GM19099 (cell line): Measurements from ENCODE around the gene SYT10.

ENCODE experiments used
- POLR2A ChIP-seq: IDR thresholded peaks from 3 replicates; pipeline ENCODE4 v1.6.1; 2011; ENCODE audit warnings: low read depth; ENCODE audit not compliant: insufficient read length; ENCODE audit errors: extremely low read depth

Gene SYT10

DNA sequence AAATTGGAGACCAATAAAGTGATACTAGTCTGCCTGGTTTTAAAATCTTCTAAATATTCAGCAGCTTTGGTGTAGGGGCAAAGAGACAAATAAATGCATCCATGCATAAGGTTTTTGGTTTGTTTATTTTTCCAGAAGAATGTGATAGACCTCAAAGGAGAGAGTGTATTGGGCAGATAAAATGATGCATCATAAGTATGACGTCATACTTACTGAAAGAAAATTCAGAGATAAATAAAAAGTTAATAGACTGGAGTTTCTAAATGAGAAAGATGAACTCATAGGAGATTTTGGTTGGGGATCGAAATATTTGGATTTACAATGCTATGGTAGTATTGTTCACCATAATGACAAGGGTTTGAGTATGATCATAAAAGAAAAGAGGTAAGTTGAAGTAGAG, 10.2 kb downstream of the SYT10 start:
- no peak for TF ChIP-seq POLR2A

DNA sequence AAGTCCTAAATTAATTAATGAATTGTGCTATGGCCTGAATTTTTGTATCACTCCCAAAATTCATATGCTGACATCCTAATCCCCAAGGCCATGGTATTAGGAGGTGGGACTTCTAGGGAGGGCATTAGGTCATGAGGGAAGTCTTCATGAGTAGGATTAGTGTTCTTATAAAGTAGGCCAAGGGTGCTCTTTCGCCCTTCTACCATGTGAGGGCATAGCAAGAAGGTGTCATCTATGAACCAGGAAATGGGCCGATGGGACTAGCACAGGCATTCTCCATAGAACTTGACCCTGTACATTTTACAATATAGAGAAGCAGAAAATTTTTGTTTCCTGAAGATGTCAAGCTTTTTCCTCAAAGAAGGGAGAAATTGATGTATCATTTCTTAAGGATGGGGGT, 12.5 kb downstream of the SYT10 start:
- TF ChIP-seq POLR2A: no peak

DNA sequence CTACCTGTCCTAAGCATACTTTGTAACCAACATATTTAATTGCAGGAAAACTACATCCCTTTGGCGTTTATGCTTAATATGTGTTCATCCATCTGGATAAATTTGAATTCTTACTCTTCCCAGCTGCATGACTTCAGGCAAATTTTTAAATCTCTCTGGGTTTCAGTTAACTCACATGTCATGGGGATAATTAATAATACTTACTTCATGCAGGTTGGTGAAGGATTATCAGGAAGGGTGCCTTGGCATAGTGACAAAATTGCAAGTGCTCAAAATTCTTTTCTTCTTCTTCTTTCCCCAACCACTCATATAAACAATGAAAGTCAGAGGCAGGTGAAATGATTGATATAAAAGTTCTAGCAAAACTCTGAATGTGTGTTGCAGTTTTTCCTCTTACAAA, 15.9 kb downstream of the SYT10 start:
- TF ChIP-seq POLR2A: no peak

DNA sequence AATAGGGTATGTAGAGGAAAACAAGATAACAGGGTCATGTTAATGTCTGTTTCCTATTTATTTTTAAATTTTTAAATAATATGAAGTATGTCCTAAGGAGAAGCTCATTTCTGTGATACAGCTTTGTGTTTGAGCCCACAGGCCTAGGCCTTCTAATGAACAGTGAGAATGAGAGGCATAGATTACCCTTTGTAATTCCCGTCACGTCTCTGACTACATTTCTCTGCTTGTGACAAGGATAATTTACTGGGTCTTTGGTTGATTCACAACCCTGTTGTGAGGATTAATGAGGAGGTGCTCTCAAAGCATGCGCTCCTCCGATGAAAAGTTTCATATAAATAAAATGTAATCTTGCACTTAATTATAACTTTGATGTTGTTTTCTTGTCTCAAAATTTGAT, 56.1 kb downstream of the SYT10 start:
- TF ChIP-seq POLR2A: no peak

DNA sequence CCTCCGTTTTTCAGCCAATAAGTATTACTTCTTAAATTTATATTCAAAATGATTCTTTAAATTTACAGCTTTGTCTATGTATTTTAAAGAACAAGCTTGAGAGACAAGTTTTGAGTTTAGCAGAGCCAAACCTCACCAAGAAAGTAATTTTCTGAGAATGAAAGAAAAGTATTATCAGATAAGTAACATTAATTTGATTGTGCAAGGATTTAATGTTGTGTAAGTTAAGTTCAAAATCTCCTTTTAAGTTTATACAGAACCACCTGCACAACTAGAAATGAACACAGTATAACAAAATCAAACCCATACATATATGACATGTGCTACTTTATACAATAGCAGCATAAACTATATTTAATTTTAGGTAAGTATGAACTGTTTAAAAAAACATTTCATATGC, 63.5 kb downstream of the SYT10 start:
- TF ChIP-seq POLR2A: no peak

DNA sequence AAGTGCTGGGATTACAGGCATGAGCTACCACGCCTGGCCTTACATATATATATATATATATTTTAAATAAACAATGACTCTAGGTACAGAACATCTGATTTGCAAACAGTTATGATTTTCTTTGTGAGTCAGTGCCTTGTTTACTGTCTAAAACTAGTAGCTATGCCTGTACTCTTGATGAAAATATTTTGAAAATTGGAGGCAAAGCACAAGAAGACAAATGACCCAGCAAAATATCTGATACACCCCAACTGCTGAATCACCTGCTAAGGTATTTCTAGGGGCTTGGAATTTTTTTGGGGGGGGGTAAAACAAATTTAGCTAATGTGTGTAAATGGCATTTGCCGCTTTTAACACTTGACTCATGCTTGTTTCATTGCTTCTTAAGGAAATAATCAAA, 69.3 kb downstream of the SYT10 start:
- no peak for TF ChIP-seq POLR2A

DNA sequence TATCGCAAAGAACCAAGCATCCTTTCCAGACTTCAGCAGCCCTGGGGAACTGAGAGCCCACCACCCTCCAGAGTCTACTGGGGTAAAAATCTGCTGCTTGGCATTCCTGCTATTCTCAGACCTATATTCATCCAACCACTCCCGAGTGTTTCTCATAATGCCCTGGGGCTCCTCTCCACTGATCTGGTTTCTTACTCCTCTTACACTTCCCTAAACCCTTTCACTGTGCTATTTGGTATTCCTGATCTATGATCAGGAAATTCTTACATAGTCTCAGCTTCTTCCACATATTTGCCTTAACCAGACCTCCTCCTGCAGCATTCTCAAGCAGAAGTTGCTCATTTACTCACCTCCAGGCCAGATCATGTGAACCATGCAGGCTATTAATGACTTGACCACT, 82.4 kb downstream of the SYT10 start:
- no peak for TF ChIP-seq POLR2A

DNA sequence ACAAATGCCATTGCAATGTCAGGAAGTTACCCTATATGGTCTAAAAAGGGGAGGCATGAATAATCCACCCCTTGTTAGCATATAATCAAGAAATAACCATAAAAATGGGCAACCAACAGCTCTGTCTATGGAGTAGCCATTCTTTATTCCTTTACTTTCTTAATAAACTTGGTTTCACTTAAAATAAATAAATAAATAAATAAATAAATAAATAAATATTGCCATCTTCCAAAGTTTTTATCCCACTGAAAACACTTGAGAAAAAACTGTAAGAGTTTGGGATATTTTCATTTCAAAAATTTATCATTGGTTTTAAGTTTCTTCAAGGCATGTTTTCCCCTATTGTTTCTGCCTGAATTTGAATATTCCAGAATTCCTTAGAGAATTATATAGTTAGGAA, 89.8 kb downstream of the SYT10 start:
- no peak for TF ChIP-seq POLR2A

DNA sequence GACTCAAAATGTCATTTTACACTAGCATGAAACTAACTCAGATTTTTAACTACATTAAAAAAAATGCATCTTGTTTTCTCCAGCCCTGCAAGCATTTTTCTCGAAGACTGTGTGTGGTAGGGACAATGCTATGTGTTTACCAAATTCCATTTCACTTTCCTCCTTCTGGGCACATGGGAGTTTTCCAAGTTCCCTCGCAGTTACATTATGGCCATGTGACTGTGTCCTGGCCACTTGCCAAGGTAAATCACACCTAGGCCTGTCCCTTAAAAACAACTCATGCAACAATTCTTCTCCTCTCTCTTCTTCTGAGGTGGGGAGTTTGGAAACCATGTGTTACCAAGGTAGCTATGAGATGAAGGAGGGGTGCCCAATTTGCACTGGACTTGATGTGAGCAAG, 108.7 kb downstream of the SYT10 start:
- no peak for TF ChIP-seq POLR2A
